ENCODE data around the gene MRPL38.

- TF ChIP-seq RAD21 (IDR thresholded peaks at IDR 0.05) (no peak), CTCF (IDR thresholded peaks at IDR 0.05; ENCODE audit: low read depth, low read length, missing input control) (no peak), MAX (IDR thresholded peaks at IDR 0.05) (no peak), YY1 (IDR thresholded peaks at IDR 0.05) (no peak), REST (IDR thresholded peaks at IDR 0.05) (no peak)
- TF ChIP-seq, protein P1, sequence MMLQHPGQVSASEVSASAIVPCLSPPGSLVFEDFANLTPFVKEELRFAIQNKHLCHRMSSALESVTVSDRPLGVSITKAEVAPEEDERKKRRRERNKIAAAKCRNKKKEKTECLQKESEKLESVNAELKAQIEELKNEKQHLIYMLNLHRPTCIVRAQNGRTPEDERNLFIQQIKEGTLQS (IDR thresholded peaks at IDR 0.05): no peak
Measured at GRCh38 chr17:75861927-75862317, 42.8 kb downstream of the MRPL38 start.
